Measurements from ENCODE around the gene SLC17A4. TPM values are rescaled to one million over a fixed set of nuclear protein-coding genes. Genes with fewer than 3 reads are reported as not detected.

The SLC17A4 gene
- polyA plus RNA-seq, 1 donor from 2014 or later: 0.28 TPM

DNA sequence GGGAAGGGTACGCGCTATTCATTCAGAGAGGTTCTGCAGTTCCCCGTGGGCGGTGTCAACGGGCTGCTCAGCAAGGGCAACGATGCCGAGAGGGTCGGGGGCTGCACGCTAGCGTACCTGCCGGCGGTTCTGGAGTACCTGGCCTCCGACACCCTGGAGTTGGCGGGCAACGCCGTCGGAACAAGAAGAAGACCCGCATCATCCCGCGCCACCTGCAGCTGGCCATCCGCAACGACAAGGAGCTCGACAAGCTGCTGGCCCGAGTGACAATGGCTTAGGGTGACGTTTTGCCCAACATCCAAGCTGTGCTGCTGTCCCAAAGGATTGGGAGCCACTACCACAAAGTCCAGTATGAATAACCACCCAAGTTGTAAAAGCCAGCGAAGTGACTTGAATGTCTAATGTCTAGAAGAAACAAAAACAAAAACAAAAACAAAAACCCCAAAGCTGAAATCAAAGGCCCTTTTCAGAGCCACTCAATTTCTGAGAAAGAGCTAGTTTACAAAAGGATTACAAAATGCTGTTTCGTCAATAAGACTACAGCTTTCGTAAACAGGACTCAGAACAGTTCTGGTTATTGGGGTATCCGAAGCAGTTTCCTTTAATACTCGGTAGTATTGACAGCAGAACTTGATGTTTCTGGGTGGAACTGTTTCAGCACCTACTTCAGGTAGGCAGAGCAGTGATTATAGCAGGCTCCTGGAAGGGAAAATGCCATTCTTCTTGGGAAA lies 21.9 kb upstream of the SLC17A4 start:
- TF ChIP-seq, protein P1, sequence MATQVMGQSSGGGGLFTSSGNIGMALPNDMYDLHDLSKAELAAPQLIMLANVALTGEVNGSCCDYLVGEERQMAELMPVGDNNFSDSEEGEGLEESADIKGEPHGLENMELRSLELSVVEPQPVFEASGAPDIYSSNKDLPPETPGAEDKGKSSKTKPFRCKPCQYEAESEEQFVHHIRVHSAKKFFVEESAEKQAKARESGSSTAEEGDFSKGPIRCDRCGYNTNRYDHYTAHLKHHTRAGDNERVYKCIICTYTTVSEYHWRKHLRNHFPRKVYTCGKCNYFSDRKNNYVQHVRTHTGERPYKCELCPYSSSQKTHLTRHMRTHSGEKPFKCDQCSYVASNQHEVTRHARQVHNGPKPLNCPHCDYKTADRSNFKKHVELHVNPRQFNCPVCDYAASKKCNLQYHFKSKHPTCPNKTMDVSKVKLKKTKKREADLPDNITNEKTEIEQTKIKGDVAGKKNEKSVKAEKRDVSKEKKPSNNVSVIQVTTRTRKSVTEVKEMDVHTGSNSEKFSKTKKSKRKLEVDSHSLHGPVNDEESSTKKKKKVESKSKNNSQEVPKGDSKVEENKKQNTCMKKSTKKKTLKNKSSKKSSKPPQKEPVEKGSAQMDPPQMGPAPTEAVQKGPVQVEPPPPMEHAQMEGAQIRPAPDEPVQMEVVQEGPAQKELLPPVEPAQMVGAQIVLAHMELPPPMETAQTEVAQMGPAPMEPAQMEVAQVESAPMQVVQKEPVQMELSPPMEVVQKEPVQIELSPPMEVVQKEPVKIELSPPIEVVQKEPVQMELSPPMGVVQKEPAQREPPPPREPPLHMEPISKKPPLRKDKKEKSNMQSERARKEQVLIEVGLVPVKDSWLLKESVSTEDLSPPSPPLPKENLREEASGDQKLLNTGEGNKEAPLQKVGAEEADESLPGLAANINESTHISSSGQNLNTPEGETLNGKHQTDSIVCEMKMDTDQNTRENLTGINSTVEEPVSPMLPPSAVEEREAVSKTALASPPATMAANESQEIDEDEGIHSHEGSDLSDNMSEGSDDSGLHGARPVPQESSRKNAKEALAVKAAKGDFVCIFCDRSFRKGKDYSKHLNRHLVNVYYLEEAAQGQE (IDR thresholded peaks at IDR 0.05; ENCODE audit: borderline replicate concordance): no peak
- TF ChIP-seq SMC3 (conservative IDR thresholded peaks at IDR 0.05; ENCODE audit: poor library complexity): no peak
- TF ChIP-seq RAD21 (conservative IDR thresholded peaks at IDR 0.05): no peak
- no peak for TF ChIP-seq EZH2 (IDR thresholded peaks at IDR 0.05; ENCODE audit: borderline replicate concordance, insufficient read depth, low read length, poor library complexity, severe bottlenecking)
- no peak for TF ChIP-seq MXI1 (conservative IDR thresholded peaks at IDR 0.05; ENCODE audit: poor library complexity, severe bottlenecking)
- no peak for TF ChIP-seq TAF1 (IDR thresholded peaks at IDR 0.05; ENCODE audit: low read depth)
- no peak for TF ChIP-seq EP300 (conservative IDR thresholded peaks at IDR 0.05; ENCODE audit: poor library complexity, severe bottlenecking)
- TF ChIP-seq, protein P2, sequence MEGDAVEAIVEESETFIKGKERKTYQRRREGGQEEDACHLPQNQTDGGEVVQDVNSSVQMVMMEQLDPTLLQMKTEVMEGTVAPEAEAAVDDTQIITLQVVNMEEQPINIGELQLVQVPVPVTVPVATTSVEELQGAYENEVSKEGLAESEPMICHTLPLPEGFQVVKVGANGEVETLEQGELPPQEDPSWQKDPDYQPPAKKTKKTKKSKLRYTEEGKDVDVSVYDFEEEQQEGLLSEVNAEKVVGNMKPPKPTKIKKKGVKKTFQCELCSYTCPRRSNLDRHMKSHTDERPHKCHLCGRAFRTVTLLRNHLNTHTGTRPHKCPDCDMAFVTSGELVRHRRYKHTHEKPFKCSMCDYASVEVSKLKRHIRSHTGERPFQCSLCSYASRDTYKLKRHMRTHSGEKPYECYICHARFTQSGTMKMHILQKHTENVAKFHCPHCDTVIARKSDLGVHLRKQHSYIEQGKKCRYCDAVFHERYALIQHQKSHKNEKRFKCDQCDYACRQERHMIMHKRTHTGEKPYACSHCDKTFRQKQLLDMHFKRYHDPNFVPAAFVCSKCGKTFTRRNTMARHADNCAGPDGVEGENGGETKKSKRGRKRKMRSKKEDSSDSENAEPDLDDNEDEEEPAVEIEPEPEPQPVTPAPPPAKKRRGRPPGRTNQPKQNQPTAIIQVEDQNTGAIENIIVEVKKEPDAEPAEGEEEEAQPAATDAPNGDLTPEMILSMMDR (IDR thresholded peaks at IDR 0.05; ENCODE audit: poor library complexity, severe bottlenecking): no peak
- TF ChIP-seq POLR2AphosphoS5 (IDR thresholded peaks at IDR 0.05): no peak
- Histone ChIP-seq H3K27me3 (ENCODE audit: insufficient read depth, low read depth, low read length) (no peaks in the 10 kb centered on the region), H3K9me2 (ENCODE audit: insufficient read depth, low read length) (no peaks in the 10 kb centered on the region), H3K4me3 (ENCODE audit: low read length) (no peak overlapping the region), H3K4me2 (ENCODE audit: low read length) (no peak overlapping the region), H4K20me1 (ENCODE audit: insufficient read depth) (no peaks in the 10 kb centered on the region), H3K79me2 (replicated peaks; ENCODE audit: insufficient read depth, low read length) (no peaks in the 10 kb centered on the region), H3F3A (ENCODE audit: insufficient read depth, low read length, poor library complexity, severe bottlenecking) (no peaks in the 10 kb centered on the region), H3K27ac (ENCODE audit: low read length) (no peak overlapping the region), H2AFZ (ENCODE audit: low read depth, low read length) (no peak overlapping the region), H3K9me3 (ENCODE audit: low read length) (no peaks in the 10 kb centered on the region), H3K9ac (ENCODE audit: low read length) (no peak overlapping the region), H3K36me3 (ENCODE audit: insufficient read depth, low read length) (no peaks in the 10 kb centered on the region)

DNA sequence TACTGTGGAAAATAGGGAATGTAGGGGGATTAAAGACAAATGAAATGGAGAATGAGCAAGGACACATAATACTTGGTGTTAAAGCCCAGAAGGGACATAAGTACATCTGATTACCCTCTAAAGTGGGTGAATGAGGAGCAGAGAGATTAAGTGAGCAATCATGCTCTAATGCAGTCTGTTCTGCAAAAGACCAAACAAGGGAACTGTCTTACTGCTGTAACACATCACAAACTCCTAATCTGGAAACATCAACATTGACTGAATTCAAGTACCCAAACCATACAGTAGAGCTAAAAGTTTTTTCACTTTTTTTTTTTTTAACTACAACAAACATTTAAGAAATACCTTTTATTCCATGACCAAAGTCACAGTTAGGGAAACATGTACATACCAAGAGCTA lies 19.3 kb upstream of the SLC17A4 start:
- no peaks in the 10 kb centered on the region for H3K27me3 ChIP-seq (ENCODE audit: insufficient read depth, low read depth, low read length)
- no peak overlapping the region for H3K4me2 ChIP-seq (ENCODE audit: low read length)
- H4K20me1 ChIP-seq (ENCODE audit: insufficient read depth): no peaks in the 10 kb centered on the region
- H2AFZ ChIP-seq (ENCODE audit: low read depth, low read length): no peak overlapping the region
- no peak for TF ChIP-seq TAF1 (IDR thresholded peaks at IDR 0.05; ENCODE audit: low read depth)
- TF ChIP-seq, protein P1 (IDR thresholded peaks at IDR 0.05; ENCODE audit: borderline replicate concordance): no peak
- no peak for TF ChIP-seq EP300 (conservative IDR thresholded peaks at IDR 0.05; ENCODE audit: poor library complexity, severe bottlenecking)
- TF ChIP-seq, protein P2 (IDR thresholded peaks at IDR 0.05; ENCODE audit: poor library complexity, severe bottlenecking): no peak
- no peak for TF ChIP-seq POLR2AphosphoS5 (IDR thresholded peaks at IDR 0.05)
- TF ChIP-seq EZH2 (IDR thresholded peaks at IDR 0.05; ENCODE audit: borderline replicate concordance, insufficient read depth, low read length, poor library complexity, severe bottlenecking): no peak
- no peak for TF ChIP-seq SMC3 (conservative IDR thresholded peaks at IDR 0.05; ENCODE audit: poor library complexity)
- no peak overlapping the region for H3K27ac ChIP-seq (ENCODE audit: low read length)
- no peaks in the 10 kb centered on the region for H3K36me3 ChIP-seq (ENCODE audit: insufficient read depth, low read length)
- H3K9me2 ChIP-seq (ENCODE audit: insufficient read depth, low read length): no peaks in the 10 kb centered on the region
- H3K79me2 ChIP-seq (replicated peaks; ENCODE audit: insufficient read depth, low read length): no peaks in the 10 kb centered on the region
- no peaks in the 10 kb centered on the region for H3F3A ChIP-seq (ENCODE audit: insufficient read depth, low read length, poor library complexity, severe bottlenecking)
- no peaks in the 10 kb centered on the region for H3K9me3 ChIP-seq (ENCODE audit: low read length)
- no peak overlapping the region for H3K4me3 ChIP-seq (ENCODE audit: low read length)
- no peak overlapping the region for H3K9ac ChIP-seq (ENCODE audit: low read length)
